Neural progenitor cell (in vitro differentiated cells): Measurements from ENCODE around the gene MEOX1. TPM values are rescaled to one million over a fixed set of nuclear protein-coding genes. Genes with fewer than 3 reads are reported as not detected.

Experiments
- DNase-seq: peaks from one replicate; pipeline ENCODE4 v3.0.0-alpha.2; 2016; ENCODE audit warnings: low spot score
- H2AFZ ChIP-seq: fragments of 200-600 bp; sonication (generic); replicated peaks from 2 replicates; pipeline ENCODE4 v1.6.1; 2016; ENCODE audit warnings: antibody characterized with exemption
- H3F3A ChIP-seq: fragments of 200-600 bp; sonication (generic); 2 replicates; pipeline ENCODE4 v1.6.1; 2016; ENCODE audit warnings: antibody characterized with exemption, low read depth
- H3K27ac ChIP-seq: fragments of 200-600 bp; sonication (generic); 2 replicates; pipeline ENCODE4 v1.5.1; 2016; ENCODE audit warnings: mild to moderate bottlenecking
- H3K27me3 ChIP-seq: fragments of 200-600 bp; sonication (generic); 2 replicates; pipeline ENCODE4 v1.6.1; 2016; ENCODE audit warnings: mild to moderate bottlenecking, moderate library complexity
- H3K36me3 ChIP-seq: fragments of 200-600 bp; sonication (generic); 2 replicates; pipeline ENCODE4 v1.5.1; 2016
- H3K4me1 ChIP-seq: fragments of 200-600 bp; sonication (generic); 2 replicates; pipeline ENCODE4 v1.6.1; 2016; ENCODE audit warnings: mixed run types
- H3K4me2 ChIP-seq: fragments of 200-600 bp; sonication (generic); 2 replicates; pipeline ENCODE4 v1.6.1; 2016
- H3K4me3 ChIP-seq: fragments of 200-600 bp; sonication (generic); 2 replicates; pipeline ENCODE4 v1.5.1; 2016
- H3K79me2 ChIP-seq: fragments of 200-600 bp; sonication (generic); 2 replicates; pipeline ENCODE4 v1.6.1; 2016; ENCODE audit warnings: low read depth
- H3K9ac ChIP-seq: fragments of 200-600 bp; sonication (generic); 2 replicates; pipeline ENCODE4 v1.6.1; 2016
- H3K9me3 ChIP-seq: fragments of 200-600 bp; sonication (generic); 2 replicates; pipeline ENCODE4 v1.5.1; 2016; ENCODE audit warnings: low read depth
- H4K20me1 ChIP-seq: fragments of 200-600 bp; sonication (generic); 2 replicates; pipeline ENCODE4 v1.6.1; 2016; ENCODE audit warnings: low read depth
- H3K27ac Mint-ChIP-seq: 3 replicates; pipeline ENCODE4 v1.8.0; 2021; ENCODE audit warnings: mixed read lengths
- H3K27me3 Mint-ChIP-seq: 2 replicates; pipeline ENCODE4 v1.8.0; 2022; ENCODE audit warnings: low read depth, mild to moderate bottlenecking, inconsistent platforms, moderate library complexity, mixed read lengths; ENCODE audit not compliant: insufficient read depth
- H3K36me3 Mint-ChIP-seq: 3 replicates; pipeline ENCODE4 v1.8.0; 2021; ENCODE audit warnings: mixed read lengths
- H3K4me1 Mint-ChIP-seq: 3 replicates; pipeline ENCODE4 v1.8.0; 2021; ENCODE audit warnings: mixed read lengths
- H3K4me3 Mint-ChIP-seq: 3 replicates; pipeline ENCODE4 v1.8.0; 2021; ENCODE audit warnings: mild to moderate bottlenecking, moderate library complexity, mixed read lengths
- H3K9me3 Mint-ChIP-seq: 3 replicates; pipeline ENCODE4 v1.8.0; 2020; ENCODE audit warnings: mixed read lengths
- CTCF ChIP-seq: fragments of 200-600 bp; sonication (generic); IDR thresholded peaks from 2 replicates; pipeline ENCODE4 v1.5.1; 2017; ENCODE audit warnings: antibody characterized with exemption, mild to moderate bottlenecking
- EZH2 ChIP-seq: fragments of 200-600 bp; sonication (generic); IDR thresholded peaks from 2 replicates; pipeline ENCODE4 v1.6.1; 2017; ENCODE audit warnings: antibody characterized with exemption, mild to moderate bottlenecking, moderate library complexity
- EZH2phosphoT487 ChIP-seq: fragments of 200-600 bp; sonication (generic); IDR thresholded peaks from 2 replicates; pipeline ENCODE4 v1.6.1; 2017; ENCODE audit warnings: antibody characterized with exemption
- total RNA-seq: library from RNA; depleted of rRNA; stranded (reverse); fragments of >200 nt; gene quantifications from 2 replicates; pipeline ENCODE4 v1.2.3, GENCODE V29; 2015; ENCODE audit warnings: low replicate concordance

The MEOX1 gene
- total RNA-seq, 1 donor from 2014 or later = not detected

- Mint-ChIP-seq H3K4me3 (no peak overlapping the region), H3K27ac (peak overlapping the region; percentile 34), H3K36me3 (no peaks in the 10 kb centered on the region), H3K9me3 (no peaks in the 10 kb centered on the region), H3K4me1 (peaks cover 9% of the 10 kb centered on the region), H3K27me3 (peaks cover 10% of the 10 kb centered on the region)
- DNase-seq = no peak
- H3K4me3 ChIP-seq = no peak overlapping the region
- H3K4me2 ChIP-seq = no peak overlapping the region
- H3F3A ChIP-seq = no peaks in the 10 kb centered on the region
- no peaks in the 10 kb centered on the region for H3K9me3 ChIP-seq
- no peaks in the 10 kb centered on the region for H3K4me1 ChIP-seq
- H4K20me1 ChIP-seq = no peaks in the 10 kb centered on the region
- H3K36me3 ChIP-seq = no peaks in the 10 kb centered on the region
- no peak overlapping the region for H3K9ac ChIP-seq
- TF ChIP-seq CTCF (no peak), EZH2phosphoT487 (no peak), EZH2 (no peak)
- H3K27ac ChIP-seq = no peak overlapping the region
- H3K27me3 ChIP-seq = no peaks in the 10 kb centered on the region
- no peak overlapping the region for H2AFZ ChIP-seq
- no peaks in the 10 kb centered on the region for H3K79me2 ChIP-seq
Observed at GRCh38 chr17:43683928-43684653, 22.4 kb upstream of the MEOX1 start.

- Mint-ChIP-seq H3K27ac (peak overlapping the region; percentile 42), H3K4me1 (peaks cover 25% of the 10 kb centered on the region), H3K36me3 (no peaks in the 10 kb centered on the region), H3K4me3 (no peak overlapping the region), H3K27me3 (peaks cover 7% of the 10 kb centered on the region), H3K9me3 (no peaks in the 10 kb centered on the region)
- H3K4me2 ChIP-seq = no peak overlapping the region
- TF ChIP-seq CTCF = no peak
- no peak for TF ChIP-seq EZH2
- TF ChIP-seq EZH2phosphoT487 = no peak
- H3K79me2 ChIP-seq = no peaks in the 10 kb centered on the region
- no peaks in the 10 kb centered on the region for H3K36me3 ChIP-seq
- no peaks in the 10 kb centered on the region for H3K9me3 ChIP-seq
- H3K4me1 ChIP-seq = peaks cover 15% of the 10 kb centered on the region
- no peaks in the 10 kb centered on the region for H3F3A ChIP-seq
- no peak overlapping the region for H3K9ac ChIP-seq
- no peak overlapping the region for H3K4me3 ChIP-seq
- no peak overlapping the region for H2AFZ ChIP-seq
- no peaks in the 10 kb centered on the region for H3K27me3 ChIP-seq
- no peaks in the 10 kb centered on the region for H4K20me1 ChIP-seq
- no peak overlapping the region for H3K27ac ChIP-seq
- DNase-seq = no peak
Observed at GRCh38 chr17:43680461-43680860, 18.7 kb upstream of the MEOX1 start.

GRCh38 chr17:43679911-43680310 lies 18.2 kb upstream of the MEOX1 start:
- H3K36me3 Mint-ChIP-seq = no peaks in the 10 kb centered on the region
- H3K4me1 ChIP-seq = peaks cover 15% of the 10 kb centered on the region
- peaks cover 30% of the 10 kb centered on the region for H3K4me1 Mint-ChIP-seq

More at GRCh38 chr17:43679911-43680310, 18.2 kb upstream of the MEOX1 start:
- no peak for DNase-seq
- no peak overlapping the region for H2AFZ ChIP-seq
- Mint-ChIP-seq H3K4me3 (no peak overlapping the region), H3K9me3 (no peaks in the 10 kb centered on the region), H3K27ac (no peak overlapping the region), H3K27me3 (peaks cover 7% of the 10 kb centered on the region)
- no peaks in the 10 kb centered on the region for H3K27me3 ChIP-seq
- TF ChIP-seq CTCF (no peak), EZH2 (no peak), EZH2phosphoT487 (no peak)
- H3F3A ChIP-seq = no peaks in the 10 kb centered on the region
- H3K36me3 ChIP-seq = no peaks in the 10 kb centered on the region
- H3K4me3 ChIP-seq = no peak overlapping the region
- no peak overlapping the region for H3K27ac ChIP-seq
- H3K9me3 ChIP-seq = no peaks in the 10 kb centered on the region
- H4K20me1 ChIP-seq = no peaks in the 10 kb centered on the region
- no peaks in the 10 kb centered on the region for H3K79me2 ChIP-seq
- H3K4me2 ChIP-seq = no peak overlapping the region
- no peak overlapping the region for H3K9ac ChIP-seq
